ENCODE measurements around the gene PGGT1B. TPM values are rescaled to one million over a fixed set of nuclear protein-coding genes. Genes with fewer than 3 reads are reported as not detected.

Gene PGGT1B
- total RNA-seq, 2 donors from 2014 or later, result 73.6 to 92.0 TPM

DNA sequence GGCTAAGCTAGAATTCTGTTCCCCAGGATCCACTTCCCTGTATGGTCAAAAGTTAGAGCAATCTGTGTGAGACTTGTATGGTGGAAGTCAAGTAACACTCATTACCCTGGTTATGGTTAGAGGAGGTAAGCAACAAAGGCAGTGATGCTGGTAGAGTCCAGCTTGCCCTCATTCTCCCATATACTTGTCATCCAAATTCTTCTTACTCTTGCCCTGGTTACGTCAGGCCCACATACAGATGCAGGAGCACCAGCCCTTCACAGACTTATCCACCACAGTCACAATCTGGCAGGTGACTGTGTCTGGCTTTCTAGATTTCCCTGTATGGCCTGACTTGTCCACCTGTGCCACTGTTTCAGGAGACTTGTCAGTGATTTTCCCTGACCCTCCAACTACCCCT, 35.4 kb downstream of the PGGT1B start:
- intact Hi-C loops (cut with DNase I), result no loop called here
- TF ChIP-seq, protein P1, sequence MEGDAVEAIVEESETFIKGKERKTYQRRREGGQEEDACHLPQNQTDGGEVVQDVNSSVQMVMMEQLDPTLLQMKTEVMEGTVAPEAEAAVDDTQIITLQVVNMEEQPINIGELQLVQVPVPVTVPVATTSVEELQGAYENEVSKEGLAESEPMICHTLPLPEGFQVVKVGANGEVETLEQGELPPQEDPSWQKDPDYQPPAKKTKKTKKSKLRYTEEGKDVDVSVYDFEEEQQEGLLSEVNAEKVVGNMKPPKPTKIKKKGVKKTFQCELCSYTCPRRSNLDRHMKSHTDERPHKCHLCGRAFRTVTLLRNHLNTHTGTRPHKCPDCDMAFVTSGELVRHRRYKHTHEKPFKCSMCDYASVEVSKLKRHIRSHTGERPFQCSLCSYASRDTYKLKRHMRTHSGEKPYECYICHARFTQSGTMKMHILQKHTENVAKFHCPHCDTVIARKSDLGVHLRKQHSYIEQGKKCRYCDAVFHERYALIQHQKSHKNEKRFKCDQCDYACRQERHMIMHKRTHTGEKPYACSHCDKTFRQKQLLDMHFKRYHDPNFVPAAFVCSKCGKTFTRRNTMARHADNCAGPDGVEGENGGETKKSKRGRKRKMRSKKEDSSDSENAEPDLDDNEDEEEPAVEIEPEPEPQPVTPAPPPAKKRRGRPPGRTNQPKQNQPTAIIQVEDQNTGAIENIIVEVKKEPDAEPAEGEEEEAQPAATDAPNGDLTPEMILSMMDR (IDR thresholded peaks at IDR 0.05), result no peak
- no peak overlapping the region for H3K9ac ChIP-seq (ENCODE audit: low read depth in 2 of 2, low read length in 2 of 2)
- no peak overlapping the region for H3K27ac ChIP-seq
- H3K4me3 ChIP-seq, result no peak overlapping the region
- no peaks in the 10 kb centered on the region for H3K9me3 ChIP-seq
- H3K27me3 ChIP-seq, result no peaks in the 10 kb centered on the region
- no peaks in the 10 kb centered on the region for H3K4me1 ChIP-seq
- no peak for DNase-seq
- H3K36me3 ChIP-seq, result no peaks in the 10 kb centered on the region

- Histone ChIP-seq H3K4me3 (no peak overlapping the region), H3K9ac (ENCODE audit: low read depth in 2 of 2, low read length in 2 of 2) (no peak overlapping the region), H3K36me3 (no peaks in the 10 kb centered on the region), H3K4me1 (no peaks in the 10 kb centered on the region), H3K9me3 (no peaks in the 10 kb centered on the region), H3K27ac (no peak overlapping the region), H3K27me3 (no peaks in the 10 kb centered on the region)
- no peak for DNase-seq
- TF ChIP-seq, protein P1 (IDR thresholded peaks at IDR 0.05), result no peak
- intact Hi-C loops (cut with DNase I), result no loop called here
These were observed 48.1 kb downstream of the PGGT1B start for GRCh38 chr5:115214541-115214940.

GRCh38 chr5:115209279-115209678, 53.4 kb downstream of the PGGT1B start:
- Histone ChIP-seq H3K27me3 (no peaks in the 10 kb centered on the region), H3K9me3 (no peaks in the 10 kb centered on the region), H3K4me1 (no peaks in the 10 kb centered on the region), H3K4me3 (no peak overlapping the region), H3K36me3 (no peaks in the 10 kb centered on the region), H3K27ac (no peak overlapping the region), H3K9ac (ENCODE audit: low read depth in 2 of 2, low read length in 2 of 2) (no peak overlapping the region)
- intact Hi-C loops (cut with DNase I), result no loop called here
- TF ChIP-seq, protein P1 (IDR thresholded peaks at IDR 0.05), result no peak
- no peak for DNase-seq

DNA sequence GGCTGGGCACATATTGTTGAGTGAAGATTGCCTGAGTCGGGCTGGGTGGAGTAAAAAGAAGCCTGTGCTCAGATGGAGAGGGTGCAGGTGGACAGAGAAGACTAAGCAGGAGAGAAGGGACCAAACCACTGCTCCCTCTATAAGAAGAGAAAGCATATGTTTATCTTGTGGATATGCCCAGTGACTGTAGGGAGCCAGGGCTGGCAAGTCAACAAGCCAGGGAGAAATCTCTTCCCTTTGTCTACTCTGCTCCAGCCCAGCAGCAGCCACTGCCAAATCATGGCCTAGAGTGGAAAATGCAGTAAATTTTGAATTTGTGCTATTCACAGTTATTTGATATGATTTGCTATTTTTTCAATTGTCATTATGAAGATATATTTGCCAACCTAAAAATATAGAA, 59.7 kb downstream of the PGGT1B start:
- no peaks in the 10 kb centered on the region for H3K27me3 ChIP-seq
- H3K4me1 ChIP-seq, result no peaks in the 10 kb centered on the region
- TF ChIP-seq, protein P1 (IDR thresholded peaks at IDR 0.05), result no peak
- H3K9ac ChIP-seq (ENCODE audit: low read depth in 2 of 2, low read length in 2 of 2), result no peak overlapping the region
- intact Hi-C loops (cut with DNase I), result no loop called here
- no peak overlapping the region for H3K4me3 ChIP-seq
- H3K27ac ChIP-seq, result no peak overlapping the region
- DNase-seq, result no peak
- H3K36me3 ChIP-seq, result no peaks in the 10 kb centered on the region
- no peaks in the 10 kb centered on the region for H3K9me3 ChIP-seq

- intact Hi-C loops (cut with DNase I), result no loop called here
- Histone ChIP-seq H3K9ac (ENCODE audit: low read depth in 2 of 2, low read length in 2 of 2) (no peak overlapping the region), H3K4me3 (no peak overlapping the region), H3K27me3 (no peaks in the 10 kb centered on the region), H3K9me3 (no peaks in the 10 kb centered on the region), H3K36me3 (no peaks in the 10 kb centered on the region), H3K4me1 (no peaks in the 10 kb centered on the region), H3K27ac (no peak overlapping the region)
- DNase-seq, result no peak
- TF ChIP-seq, protein P1 (IDR thresholded peaks at IDR 0.05), result no peak
These were observed 66.5 kb downstream of the PGGT1B start for GRCh38 chr5:115196161-115196560.

DNA sequence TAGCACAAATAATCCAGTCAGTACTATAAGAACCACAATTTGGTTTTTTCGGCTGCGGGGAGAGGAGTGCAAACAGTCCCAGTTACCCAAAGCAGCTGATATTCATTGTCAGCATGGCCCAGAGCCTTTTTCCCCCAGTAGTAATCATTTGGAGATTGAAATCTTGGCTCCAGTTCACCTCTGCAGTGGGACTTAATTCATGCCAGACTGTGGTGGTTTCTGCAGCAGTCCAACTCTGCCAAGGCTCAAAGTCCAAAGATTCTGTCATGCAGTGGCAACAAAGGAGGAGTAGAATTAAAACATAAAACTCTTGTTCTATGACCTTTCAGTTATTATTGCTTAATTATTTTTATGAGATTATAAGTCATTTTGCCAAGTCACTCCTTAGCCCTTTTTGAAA, 68.0 kb downstream of the PGGT1B start:
- Histone ChIP-seq H3K27me3 (no peaks in the 10 kb centered on the region), H3K9me3 (no peaks in the 10 kb centered on the region), H3K36me3 (no peaks in the 10 kb centered on the region), H3K4me1 (peaks cover 4% of the 10 kb centered on the region), H3K27ac (peak overlapping the region; percentile 51), H3K4me3 (no peak overlapping the region), H3K9ac (ENCODE audit: low read depth in 2 of 2, low read length in 2 of 2) (peak overlapping the region in 1 of 2 donors; percentile 42)
- intact Hi-C loops (cut with DNase I), result no loop called here
- DNase-seq, result peak; percentile 77
- TF ChIP-seq, protein P1 (IDR thresholded peaks at IDR 0.05), result no peak

Data from colonic mucosa (tissue), 4 donors.